HG02970 (cell line): ENCODE data around the gene PRR5.

ENCODE experiments used
- ATAC-seq: cut with Tn5 transposase; IDR thresholded peaks from one replicate; pipeline ENCODE4 v1.9.1; 2021; ENCODE audit warnings: mild to moderate bottlenecking, moderate library complexity, moderate number of reproducible peaks; ENCODE audit not compliant: unreplicated experiment, low FRiP score

Gene PRR5

DNA sequence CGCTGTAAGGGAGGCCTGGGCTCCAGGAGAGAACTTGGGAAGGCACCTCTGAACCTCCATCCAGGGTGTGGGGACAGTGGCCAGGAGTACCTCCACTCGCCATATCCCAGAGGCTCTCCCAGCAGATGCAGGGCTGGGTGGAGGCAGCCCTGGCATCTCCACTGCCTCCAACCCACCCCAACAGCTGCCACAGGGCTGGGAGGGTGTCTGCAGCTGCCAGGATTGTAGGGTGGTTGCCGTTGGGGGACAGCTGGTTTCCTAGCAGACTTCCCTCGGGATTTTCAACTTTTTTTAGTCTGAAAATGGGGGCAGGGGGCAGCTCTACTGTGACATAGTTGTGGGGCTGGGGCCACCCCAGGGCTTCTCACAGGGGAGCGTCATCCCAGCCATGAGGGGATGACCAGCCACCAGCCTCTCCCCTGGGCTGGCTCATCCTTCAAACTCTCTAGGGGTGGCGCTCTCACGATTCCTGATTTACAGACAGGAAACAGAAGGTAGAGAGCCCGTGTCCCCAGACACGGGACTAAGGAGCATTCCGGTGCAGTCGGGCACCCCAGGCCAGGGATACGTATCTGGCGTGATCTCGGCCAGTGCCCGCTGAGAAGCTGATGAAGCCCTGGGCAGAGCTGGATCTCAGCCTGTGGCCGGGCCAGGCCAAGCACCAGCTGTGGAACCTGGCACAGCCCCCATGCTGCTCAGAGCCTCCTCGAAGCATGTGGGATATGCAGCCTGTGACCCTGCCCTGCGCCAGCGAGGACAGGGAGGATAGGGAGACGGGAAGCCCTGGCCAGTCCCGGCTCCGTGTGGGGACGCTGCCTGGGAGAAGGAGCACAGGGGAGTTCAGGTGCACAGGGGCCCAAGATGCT is 9.9 kb downstream of the PRR5 start:
- no peak for ATAC-seq

DNA sequence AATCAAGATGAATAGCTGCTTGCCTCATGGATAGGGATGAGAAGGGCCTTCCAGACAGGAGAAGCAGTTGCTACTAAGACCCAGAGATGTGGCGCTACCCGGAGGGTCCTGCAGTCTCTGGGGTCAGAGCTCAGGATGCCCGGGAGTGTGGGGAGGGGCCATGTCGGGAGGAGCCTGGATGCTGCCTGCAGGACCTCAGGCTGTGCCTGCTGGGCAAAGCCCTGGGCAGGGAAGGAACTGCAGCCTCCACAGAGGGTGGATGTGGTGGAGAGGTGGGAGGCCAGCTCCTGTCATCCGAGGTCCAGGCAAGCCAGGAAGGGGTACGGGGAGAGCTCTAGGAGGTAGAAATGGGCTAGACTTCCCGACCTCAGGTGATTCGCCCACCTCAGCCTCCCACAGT is 11.0 kb downstream of the PRR5 start:
- ATAC-seq: no peak

DNA sequence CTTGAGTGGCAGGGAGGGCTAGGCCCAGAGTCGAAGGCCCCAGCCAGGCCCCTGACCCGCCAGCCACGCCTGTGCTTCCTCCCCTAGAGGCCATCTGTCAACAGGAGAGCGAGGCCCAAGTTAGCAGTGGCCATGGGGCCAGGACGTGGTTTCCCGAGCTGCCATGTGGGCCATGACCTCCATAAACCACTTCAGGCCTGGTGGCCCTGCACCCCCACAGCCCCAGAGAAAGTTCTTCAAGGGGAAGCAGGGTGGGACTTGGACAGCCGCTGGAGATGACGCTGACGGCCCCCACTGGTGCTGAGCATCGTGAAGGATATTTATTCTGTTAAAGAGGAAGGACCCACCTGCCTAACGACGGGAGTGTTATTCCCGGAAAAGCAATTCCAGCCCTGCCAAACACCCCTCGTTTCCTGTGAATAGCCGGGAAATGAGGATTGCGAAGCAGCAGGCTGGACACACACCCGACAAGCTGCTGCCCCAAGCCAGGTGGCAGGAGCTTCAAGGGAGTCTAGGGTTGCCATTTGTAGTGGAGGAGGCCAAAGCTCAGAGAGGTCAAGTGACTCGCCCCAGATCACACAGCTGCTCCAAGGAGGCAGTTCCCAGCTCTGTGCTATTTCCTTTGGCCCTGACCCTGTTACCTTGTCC is 12.8 kb downstream of the PRR5 start:
- ATAC-seq: no peak

DNA sequence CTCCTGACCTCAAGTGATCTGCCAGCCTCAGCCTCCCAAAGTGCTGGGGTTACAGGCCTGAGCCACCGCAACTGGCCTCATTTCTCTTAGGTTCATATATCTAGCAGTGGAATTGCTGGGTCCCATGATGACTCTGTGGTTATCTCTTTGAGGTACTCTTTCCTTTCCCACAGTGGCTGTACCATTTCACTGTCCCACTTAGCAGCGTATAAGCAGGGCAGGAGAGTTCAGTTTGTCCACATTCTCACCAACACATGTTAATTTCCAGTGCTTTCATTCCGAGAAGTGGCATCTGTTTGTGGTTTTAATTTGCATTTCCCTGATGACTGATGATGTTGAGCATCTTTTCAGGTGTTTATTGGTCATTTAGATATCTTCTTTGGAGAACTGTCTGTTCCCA is 16.4 kb downstream of the PRR5 start:
- ATAC-seq: no peak

DNA sequence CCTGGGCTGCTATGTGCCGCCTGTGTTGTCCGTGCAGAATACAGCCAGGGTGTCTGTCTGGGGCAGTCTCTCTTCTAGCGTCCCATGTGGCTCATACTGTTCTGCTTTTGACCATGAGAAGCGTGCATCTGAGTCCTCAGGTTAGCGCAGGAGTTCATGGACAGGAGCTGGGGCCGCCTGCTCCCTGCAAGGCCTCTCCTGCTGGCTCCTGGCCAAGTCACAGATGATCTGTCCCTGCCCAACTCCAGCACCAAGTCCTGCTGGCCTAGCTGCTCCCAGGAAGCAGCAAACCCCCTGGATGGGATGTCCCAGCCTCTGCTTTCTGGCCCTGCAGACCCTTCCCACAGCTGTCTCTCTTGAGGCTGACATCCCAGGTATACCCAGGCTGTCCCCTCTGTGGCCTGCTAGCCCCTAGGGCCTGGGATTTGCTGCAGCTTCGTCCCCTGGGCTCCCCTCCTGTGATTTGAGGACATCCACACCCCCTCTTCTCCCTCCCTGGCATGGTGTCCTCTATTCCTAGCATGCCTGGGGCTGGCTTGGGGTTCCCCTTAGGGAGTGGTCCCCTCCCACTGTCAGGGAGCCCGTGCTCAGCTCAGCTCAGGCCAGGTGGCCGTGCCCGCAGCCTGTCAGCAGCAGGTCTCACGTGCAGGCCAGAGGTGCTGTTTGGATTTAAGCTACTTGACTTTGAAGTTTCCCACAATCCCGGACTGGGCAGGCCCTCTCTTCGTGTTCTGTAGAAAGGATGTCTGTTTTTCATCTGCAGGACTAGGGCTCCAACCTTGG is 17.8 kb downstream of the PRR5 start:
- ATAC-seq: no peak

DNA sequence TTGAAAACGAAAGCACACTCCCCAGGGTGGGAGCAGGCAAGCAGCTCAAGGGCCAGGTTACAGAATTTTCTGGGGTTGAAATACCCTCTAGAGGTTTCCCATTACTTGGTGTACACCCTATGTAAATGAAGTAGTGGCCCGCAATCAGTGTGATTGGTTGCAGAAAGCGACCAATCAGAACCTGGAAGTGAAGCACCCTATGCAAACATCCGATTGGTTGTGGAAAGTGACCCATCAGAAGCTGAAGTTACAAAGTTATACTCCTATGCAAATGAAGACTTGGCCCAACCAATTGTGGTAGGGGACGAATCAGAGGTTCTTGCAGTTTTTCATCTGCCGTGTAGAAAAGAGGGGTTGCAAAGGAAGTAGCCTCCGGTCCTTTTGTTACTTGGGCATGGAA is 19.2 kb downstream of the PRR5 start:
- no peak for ATAC-seq

DNA sequence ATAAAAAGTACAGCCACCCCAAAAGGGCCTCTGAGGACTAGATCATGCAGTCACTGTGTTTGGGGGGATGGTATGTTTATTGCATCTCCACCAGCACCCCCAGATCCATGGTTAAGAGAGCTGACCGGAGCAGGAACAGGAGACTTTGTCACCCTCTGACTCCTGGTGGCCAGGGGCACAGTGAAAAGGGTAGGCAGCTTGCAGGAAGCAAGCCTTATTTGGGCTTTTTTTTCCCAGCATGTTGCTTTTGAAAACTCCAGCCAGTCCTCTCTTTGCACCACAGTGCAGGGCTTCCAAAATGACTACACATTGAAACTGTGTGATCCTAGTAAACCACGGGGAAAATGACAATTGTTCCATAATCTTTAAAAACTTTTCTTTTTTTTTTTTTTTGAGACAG is 20.6 kb downstream of the PRR5 start:
- no peak for ATAC-seq

DNA sequence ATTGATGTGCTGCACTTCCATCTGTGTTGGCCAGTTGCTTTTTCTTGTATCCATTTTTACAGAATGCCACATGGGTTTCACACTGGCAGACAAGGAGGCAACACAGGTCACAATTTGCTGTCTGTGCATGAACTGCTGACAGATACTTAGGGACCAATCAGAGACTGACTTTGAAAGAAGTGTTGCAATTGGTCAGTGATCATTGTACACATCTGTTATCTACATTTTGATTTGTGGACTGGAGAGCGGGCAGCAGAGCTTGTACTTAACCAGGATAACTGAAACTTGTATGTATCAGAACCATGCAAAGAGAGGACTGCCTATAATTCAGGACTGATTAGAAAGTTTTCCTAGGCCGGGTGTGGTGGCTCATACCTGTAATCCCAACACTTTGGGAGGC is 21.8 kb downstream of the PRR5 start:
- no peak for ATAC-seq

DNA sequence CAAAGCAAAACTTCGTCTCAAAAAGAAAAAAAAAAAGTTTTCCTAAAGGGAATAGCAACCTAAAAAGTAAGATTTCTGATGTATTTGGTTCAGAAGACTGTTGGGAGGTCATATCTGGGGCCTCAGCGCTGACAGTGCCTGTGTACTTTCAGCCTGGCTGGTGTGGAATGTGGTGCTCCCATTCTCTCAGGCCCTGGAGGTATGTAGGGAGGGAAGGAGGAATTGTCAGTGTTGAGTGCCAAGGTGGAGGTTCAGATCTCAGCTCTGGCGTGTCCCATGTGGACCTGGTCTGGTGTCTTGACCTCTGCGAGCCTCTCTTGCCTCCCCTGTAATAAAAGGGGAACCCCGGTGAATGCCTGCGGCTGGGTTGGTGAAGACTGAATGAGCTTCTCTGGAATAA is 22.4 kb downstream of the PRR5 start:
- ATAC-seq: no peak

DNA sequence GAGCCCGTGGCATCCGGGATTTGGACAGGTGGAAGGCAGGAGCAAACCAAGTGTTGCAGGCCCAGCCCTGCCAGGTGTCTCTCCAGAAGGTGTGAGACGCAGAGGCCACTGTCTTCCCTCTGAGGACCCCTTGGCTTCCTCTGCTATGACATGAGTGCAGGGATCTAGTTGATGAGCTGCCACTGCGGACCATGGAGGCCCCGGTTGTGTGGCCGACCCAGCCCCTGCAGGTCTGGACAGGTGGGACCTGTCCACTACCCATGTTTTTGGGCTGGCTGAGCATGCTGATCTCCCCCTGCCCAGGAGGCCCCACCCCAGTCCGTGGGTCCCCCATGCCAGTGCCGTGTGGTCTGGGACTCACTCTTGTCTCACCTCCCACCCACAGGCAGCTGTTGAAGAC is 22.9 kb downstream of the PRR5 start:
- no peak for ATAC-seq

DNA sequence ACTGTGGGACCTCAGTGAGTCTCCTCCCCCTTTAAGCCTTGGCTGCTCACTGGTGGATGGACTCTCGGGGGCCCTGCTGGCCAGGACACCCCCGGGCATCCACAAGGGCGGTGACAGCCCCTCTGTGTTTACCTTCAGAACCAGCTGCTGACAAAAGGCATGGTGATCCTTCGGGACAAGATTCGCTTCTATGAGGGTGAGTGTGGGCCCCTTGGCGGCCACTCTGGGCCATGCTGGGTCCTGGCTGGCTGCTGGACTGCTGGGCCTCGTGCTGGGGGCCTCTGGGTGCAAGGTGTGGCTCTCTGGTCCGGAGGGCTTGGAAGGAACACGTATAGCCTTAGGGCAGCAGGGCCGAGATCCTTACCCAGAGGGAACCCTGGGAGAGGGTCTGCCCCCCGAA is 24.4 kb downstream of the PRR5 start:
- no peak for ATAC-seq

DNA sequence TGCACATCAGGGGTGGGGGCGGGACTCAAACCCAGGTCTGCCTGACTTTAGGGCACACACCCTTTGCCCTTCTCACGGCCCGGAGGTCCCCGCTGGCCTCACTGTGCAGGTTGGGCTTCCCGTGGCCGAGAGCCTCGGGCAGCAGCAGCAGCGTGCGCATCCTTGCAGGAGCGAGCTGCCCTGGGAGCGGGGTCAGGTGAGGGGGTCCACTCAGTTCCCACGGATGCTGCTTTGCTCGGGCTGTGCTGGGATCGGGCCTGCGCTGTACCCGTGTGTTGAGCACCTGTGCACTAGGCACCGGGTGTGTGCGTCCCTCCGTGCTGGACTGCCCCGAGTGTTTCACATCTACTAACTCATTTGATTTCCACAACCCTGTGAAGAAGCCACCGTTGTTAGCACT is 25.1 kb downstream of the PRR5 start:
- ATAC-seq: no peak

DNA sequence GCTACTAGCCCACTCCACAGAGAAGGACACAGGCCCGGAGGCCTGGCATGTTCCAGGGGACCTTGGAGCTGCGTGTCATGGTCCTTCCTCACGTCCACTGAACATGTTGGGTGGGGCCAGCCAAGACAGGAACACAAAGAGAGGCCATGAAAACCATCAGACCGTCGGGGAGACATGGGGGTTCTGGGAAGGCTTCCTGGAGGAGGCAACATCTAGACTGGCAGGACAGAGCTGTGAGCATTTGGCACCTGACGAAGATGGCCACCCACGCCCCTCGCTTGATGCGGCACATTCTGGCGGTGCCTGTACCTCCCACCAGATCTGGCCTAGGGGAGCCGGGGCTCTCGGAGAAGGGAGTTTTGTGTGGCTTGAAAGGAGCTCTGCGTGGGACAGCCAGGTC is 25.7 kb downstream of the PRR5 start:
- no peak for ATAC-seq

DNA sequence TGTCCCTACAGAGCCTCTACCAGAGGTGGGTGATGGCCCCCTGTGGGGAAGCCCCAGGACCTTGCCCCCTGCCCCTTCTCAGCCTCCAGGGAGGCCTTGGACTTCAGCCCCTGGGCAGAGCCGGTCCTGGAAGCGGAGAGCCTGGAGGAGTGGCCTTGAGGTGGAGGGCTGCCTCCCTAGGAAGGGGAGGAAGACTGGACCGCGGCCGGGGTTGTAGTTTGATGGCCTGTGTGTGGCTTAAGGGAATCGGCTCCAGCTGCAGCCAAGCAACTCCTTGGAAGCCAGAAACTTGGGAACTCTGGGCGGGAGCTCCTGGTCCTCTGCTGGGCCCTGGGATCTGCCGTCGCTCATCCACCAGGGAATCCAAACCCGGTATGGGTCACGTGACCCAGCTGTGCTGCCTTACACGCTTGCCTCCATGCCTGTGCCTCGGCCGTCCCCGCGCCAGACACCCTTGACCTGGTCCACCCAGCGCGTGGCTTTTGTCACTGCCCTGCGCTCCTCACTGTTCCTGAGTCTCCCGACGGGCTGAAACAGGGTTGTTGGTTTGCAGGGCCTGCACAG is 26.8 kb downstream of the PRR5 start:
- no peak for ATAC-seq

DNA sequence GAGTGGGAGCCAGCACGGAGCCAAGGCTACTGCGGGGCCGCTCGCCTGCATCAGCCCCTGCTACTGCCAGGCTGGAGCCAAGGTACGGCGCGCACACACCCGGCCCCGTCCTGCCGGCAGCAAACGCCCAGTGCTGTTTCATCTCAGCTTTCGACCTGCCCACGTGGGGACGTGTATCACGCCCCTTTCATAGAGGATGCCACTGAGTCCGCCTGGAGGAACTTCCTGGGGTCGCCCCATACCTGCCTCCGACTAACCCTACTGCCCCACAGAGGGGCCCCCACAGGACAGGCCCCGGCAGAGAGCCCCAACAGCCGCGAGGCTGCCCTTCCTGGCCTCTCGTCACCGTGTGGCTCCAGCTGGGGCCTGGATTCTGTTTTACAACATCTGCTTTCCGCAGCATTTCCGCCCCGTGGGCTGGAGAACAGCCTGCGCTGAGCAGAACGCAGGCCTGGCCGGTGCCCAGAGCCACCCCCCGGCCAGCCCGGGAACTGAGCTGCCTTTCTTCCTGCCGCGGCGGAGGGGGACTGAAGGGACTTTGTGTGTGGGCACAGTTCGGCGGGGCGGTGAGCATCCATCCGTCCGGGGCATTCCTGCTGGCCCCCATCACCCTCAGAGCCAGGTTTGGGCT is 27.5 kb downstream of the PRR5 start:
- no peak for ATAC-seq

DNA sequence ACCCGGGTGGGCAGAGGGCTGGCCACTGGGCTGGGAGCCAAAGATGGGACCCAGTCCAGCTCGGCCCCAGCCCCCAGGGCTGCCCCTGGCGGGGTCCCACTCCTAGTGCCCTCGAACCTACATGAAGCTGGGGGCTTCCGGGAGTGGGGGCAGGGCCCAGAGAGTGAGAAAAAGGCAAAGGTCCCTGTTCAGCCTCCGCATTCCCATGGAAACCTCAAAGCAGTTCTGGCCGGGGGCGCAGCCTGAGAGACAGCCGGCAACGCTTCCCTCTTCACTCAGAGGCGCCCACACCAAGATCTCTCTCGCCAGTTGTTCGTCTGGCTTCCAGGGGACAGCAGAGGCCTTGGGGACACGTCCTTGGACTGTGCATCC is 28.0 kb downstream of the PRR5 start:
- no peak for ATAC-seq

DNA sequence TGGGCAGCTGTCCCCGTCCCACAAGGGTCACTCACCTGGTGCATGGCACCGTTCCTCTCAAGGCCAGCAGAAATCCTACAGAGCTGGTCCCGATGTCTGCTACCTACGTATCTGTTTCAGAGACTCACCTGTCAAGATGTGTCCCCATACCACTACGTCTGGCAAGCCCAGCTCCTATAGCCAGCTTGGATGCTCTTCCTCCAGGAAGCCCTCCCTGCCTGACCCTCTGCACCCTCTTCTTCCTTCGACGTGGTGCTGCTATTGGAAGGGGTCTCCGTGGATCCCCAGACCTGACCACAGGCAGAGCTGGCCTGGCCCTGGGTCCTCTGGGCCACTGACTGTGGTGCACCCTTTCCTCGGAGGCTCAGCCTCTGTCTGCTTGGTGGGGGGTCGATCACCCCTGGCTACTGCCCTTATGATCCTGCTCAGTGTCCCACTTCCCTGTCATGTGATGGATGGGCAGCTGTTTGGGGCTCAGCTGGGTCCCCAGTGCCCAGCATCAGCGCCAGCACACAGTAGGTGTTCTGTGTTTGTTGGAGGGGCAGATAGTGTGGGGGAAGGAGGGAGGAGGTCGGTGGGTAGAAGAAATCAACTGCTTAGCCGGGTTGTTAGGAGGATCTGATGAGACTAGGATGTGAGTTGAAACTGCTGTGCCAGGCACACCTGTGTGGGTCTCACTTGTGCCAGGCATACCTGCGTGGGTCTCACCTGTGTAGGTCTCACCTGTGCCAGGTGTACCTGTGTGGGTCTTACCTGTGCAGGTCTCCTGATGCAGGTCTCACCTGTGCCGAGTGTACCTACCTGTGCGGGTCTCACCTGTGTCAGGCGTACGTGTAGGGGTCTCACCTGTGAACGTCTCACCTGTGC is 28.7 kb downstream of the PRR5 start:
- ATAC-seq: no peak

DNA sequence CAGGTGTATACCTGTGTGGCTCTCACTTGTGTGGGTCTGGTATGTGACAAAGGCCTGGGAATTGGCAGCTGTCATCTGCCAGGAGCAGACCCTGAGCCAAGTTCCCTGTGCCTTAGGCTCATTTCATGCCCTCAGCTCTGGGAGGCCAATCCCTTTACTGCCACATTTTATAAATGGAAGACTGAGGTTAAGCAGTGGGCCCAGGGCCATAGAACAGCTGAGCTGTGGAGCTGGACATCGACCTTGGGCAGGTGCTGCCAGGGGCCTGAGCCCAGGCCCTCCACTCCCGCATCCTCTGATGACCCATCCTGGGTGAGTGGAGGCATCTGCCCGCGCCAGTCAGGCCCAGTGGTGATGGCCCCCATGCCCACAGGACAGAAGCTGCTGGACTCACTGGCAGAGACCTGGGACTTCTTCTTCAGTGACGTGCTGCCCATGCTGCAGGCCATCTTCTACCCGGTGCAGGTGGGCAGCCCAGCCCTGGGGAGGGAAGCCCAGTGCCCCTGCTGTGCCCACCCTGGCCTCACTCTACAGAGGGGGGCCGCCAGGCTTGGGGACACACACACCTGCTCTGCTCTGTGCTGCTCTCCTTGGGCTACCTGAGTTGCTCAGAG is 29.5 kb downstream of the PRR5 start:
- ATAC-seq: no peak

DNA sequence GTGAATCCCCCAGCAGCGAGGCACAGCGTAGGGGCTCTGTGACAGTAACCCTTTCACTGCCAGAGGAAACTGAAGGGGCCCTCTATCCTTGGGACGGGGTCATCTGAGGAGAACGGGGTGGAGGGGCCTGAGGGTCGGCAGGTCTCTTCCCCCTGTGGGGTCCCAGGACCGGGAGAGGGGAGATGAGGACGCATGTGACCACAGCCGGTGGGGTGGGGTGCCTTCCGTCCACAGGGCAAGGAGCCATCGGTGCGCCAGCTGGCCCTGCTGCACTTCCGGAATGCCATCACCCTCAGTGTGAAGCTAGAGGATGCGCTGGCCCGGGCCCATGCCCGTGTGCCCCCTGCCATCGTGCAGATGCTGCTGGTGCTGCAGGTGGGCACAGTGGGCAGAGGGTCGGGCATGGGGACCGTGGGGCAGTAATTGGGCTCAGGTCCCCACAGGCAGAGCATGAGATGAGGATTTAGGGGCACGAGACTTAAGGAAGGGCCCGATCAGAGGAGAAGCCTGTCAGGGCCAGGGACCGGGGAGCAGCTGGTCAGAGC is 30.1 kb downstream of the PRR5 start:
- ATAC-seq: no peak
